Hepatocyte (in vitro differentiated cells): ENCODE measurements around the gene PLCL1. TPM values are rescaled to one million over a fixed set of nuclear protein-coding genes. Genes with fewer than 3 reads are reported as not detected.

Source experiments
- DNase-seq: peaks from one replicate; pipeline ENCODE4 v3.0.0-alpha.2; 2016; ENCODE audit warnings: low spot score
- H2AFZ ChIP-seq: fragments of 200-600 bp; sonication (generic); 2 replicates; pipeline ENCODE4 v1.6.0; 2016; ENCODE audit warnings: antibody characterized with exemption, mild to moderate bottlenecking
- H3K27ac ChIP-seq: fragments of 200-600 bp; sonication (generic); 2 replicates; pipeline ENCODE4 v1.5.1; 2016; ENCODE audit warnings: mild to moderate bottlenecking
- H3K27me3 ChIP-seq: fragments of 200-600 bp; sonication (generic); 2 replicates; pipeline ENCODE4 v1.6.1; 2016
- H3K36me3 ChIP-seq: fragments of 200-600 bp; sonication (generic); replicated peaks from 2 replicates; pipeline ENCODE4 v1.5.1; 2016; ENCODE audit warnings: low read depth; ENCODE audit not compliant: insufficient read depth
- H3K4me1 ChIP-seq: fragments of 200-600 bp; sonication (generic); 2 replicates; pipeline ENCODE4 v1.5.1; 2016; ENCODE audit warnings: mild to moderate bottlenecking, moderate library complexity; ENCODE audit not compliant: insufficient read depth
- H3K4me2 ChIP-seq: fragments of 200-600 bp; sonication (generic); 2 replicates; pipeline ENCODE4 v1.6.0; 2016
- H3K4me3 ChIP-seq: fragments of 200-600 bp; sonication (generic); 2 replicates; pipeline ENCODE4 v1.5.1; 2016; ENCODE audit warnings: mild to moderate bottlenecking
- H3K79me2 ChIP-seq: fragments of 200-600 bp; sonication (generic); 2 replicates; pipeline ENCODE4 v1.6.0; 2017; ENCODE audit warnings: mild to moderate bottlenecking
- H3K9me2 ChIP-seq: fragments of 200-600 bp; sonication (generic); replicated peaks from 2 replicates; pipeline ENCODE4 v1.6.0; 2017; ENCODE audit warnings: mild to moderate bottlenecking; ENCODE audit not compliant: insufficient read depth
- H3K9me3 ChIP-seq: fragments of 200-600 bp; sonication (generic); 2 replicates; pipeline ENCODE4 v1.5.1; 2016; ENCODE audit warnings: low read depth, mild to moderate bottlenecking
- H4K20me1 ChIP-seq: fragments of 200-600 bp; sonication (generic); 2 replicates; pipeline ENCODE4 v1.6.0; 2016; ENCODE audit warnings: mild to moderate bottlenecking; ENCODE audit not compliant: insufficient read depth, poor library complexity, severe bottlenecking
- EZH2 ChIP-seq: fragments of 200-600 bp; sonication (generic); IDR thresholded peaks from 2 replicates; pipeline ENCODE4 v1.6.1; 2016; ENCODE audit warnings: antibody characterized with exemption, mild to moderate bottlenecking, borderline replicate concordance
- EZH2phosphoT487 ChIP-seq: fragments of 200-600 bp; sonication (generic); IDR thresholded peaks from one replicate; pipeline ENCODE4 v1.6.1; 2018; ENCODE audit warnings: antibody characterized with exemption, mild to moderate bottlenecking, low read depth, moderate library complexity; ENCODE audit not compliant: unreplicated experiment, severe bottlenecking
- WGBS: methylation state at CpG from one replicate; pipeline ENCODE4 v1.1.6; 2016; ENCODE audit warnings: low lambda C conversion rate; ENCODE audit errors: missing lambda C conversion rate; 5-methylcytosine and 5-hydroxymethylcytosine counted together
- polyA plus RNA-seq: library from polyadenylated mRNA; unstranded; fragments of >200 nt; fragmentation: Nextera tagmentation; extraction: Ambion mirVana; gene quantifications from 2 replicates; pipeline ENCODE4 v1.2.1, GENCODE V29; 2016
- total RNA-seq: library from RNA; depleted of rRNA; stranded (reverse); fragments of >200 nt; gene quantifications from 2 replicates; pipeline ENCODE4 v1.2.3, GENCODE V29; 2014
- TF ChIP-seq, protein P1 (sequence below): fragments of 200-600 bp; sonication (generic); IDR thresholded peaks from 2 replicates; pipeline ENCODE4 v1.5.1; 2016; ENCODE audit warnings: antibody characterized with exemption, mild to moderate bottlenecking; ENCODE audit not compliant: poor library complexity

The PLCL1 gene
- total and polyA plus RNA-seq, 2 experiments from 2014 or later = 0.37 to 2.4 TPM

DNA sequence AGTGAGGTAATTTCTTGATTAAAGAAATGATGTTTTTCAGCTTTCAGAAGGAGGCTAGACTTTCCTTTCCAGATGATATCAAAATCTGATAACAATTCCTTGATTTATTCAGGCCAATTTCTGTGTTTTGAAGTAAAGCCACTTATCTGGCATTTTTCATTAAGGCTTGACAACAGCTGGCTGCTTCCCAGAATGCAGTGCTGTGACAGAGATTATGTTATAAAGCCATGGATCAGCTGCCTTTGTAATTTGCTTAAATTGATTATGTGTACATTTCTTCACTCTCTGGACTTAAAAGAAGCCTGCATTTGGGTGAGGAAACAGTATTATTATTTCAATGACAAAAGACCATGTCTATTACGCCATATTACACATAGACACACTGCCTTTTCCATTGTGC lies 136.0 kb downstream of the PLCL1 start:
- Histone ChIP-seq H3K27me3 (no peaks in the 10 kb centered on the region), H2AFZ (no peak overlapping the region), H3K36me3 (no peaks in the 10 kb centered on the region), H3K4me2 (no peak overlapping the region), H3K4me1 (peaks cover 5% of the 10 kb centered on the region), H3K4me3 (no peak overlapping the region), H3K9me3 (no peaks in the 10 kb centered on the region), H3K9me2 (no peaks in the 10 kb centered on the region), H3K27ac (no peak overlapping the region), H4K20me1 (no peaks in the 10 kb centered on the region), H3K79me2 (no peaks in the 10 kb centered on the region)
- WGBS = 85% methylated on average over 1 of the region's 1 CpG
- no peak for TF ChIP-seq EZH2
- TF ChIP-seq, protein P1, sequence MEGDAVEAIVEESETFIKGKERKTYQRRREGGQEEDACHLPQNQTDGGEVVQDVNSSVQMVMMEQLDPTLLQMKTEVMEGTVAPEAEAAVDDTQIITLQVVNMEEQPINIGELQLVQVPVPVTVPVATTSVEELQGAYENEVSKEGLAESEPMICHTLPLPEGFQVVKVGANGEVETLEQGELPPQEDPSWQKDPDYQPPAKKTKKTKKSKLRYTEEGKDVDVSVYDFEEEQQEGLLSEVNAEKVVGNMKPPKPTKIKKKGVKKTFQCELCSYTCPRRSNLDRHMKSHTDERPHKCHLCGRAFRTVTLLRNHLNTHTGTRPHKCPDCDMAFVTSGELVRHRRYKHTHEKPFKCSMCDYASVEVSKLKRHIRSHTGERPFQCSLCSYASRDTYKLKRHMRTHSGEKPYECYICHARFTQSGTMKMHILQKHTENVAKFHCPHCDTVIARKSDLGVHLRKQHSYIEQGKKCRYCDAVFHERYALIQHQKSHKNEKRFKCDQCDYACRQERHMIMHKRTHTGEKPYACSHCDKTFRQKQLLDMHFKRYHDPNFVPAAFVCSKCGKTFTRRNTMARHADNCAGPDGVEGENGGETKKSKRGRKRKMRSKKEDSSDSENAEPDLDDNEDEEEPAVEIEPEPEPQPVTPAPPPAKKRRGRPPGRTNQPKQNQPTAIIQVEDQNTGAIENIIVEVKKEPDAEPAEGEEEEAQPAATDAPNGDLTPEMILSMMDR = no peak
- TF ChIP-seq EZH2phosphoT487 = no peak
- no peak for DNase-seq

DNA sequence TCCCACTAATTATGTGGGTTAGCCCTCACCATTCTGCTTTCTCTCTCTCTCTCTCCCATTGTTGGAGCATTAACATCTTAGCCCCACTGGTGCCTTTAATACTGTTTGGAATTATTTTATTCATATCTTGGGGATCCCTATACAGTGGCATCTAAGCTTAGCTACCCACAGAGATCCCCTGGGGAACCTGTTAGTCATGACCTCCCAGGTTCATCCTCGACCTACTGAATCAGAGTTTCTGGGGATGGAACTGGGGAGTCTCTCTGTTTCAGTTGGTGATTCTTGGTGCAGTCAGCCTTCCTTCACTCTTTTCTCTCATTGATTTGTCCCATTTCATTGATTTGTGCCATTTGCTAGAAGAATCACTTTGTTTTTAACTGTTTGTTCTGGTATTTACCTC lies 137.3 kb downstream of the PLCL1 start:
- Histone ChIP-seq H3K9me3 (no peaks in the 10 kb centered on the region), H3K27me3 (no peaks in the 10 kb centered on the region), H3K27ac (no peak overlapping the region), H3K36me3 (no peaks in the 10 kb centered on the region), H3K4me1 (peaks cover 5% of the 10 kb centered on the region), H2AFZ (no peak overlapping the region), H3K79me2 (no peaks in the 10 kb centered on the region), H4K20me1 (no peaks in the 10 kb centered on the region), H3K4me2 (no peak overlapping the region), H3K9me2 (no peaks in the 10 kb centered on the region), H3K4me3 (no peak overlapping the region)
- no peak for DNase-seq
- WGBS = 70% methylated on average over 1 of the region's 1 CpG
- TF ChIP-seq EZH2phosphoT487 (no peak), EZH2 (no peak)
- TF ChIP-seq, protein P1 = no peak

DNA sequence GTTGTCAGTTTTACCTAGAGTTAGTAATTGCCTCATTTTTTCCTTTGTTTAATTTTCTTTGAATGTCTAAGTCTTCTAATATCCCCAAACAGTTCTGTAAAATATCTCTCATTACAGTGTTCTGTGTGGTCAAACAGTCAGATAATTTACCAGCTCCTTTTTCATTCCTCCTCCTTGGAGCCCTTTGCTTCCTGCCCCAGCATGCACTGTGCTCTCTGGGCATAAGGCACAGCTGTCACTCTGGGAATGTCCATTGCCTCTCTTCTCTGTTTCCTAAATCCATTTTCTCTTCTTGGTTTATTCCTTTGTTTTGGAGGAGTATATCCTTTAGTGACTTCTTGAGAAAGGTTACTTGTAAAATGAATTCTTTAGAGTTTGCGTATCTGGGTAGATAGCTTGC lies 139.3 kb downstream of the PLCL1 start:
- no peaks in the 10 kb centered on the region for H3K79me2 ChIP-seq
- H3K27me3 ChIP-seq = no peaks in the 10 kb centered on the region
- no peak overlapping the region for H3K4me2 ChIP-seq
- no peaks in the 10 kb centered on the region for H3K36me3 ChIP-seq
- peak overlapping the region; percentile 22 for H3K27ac ChIP-seq
- H2AFZ ChIP-seq = no peak overlapping the region
- no peak for DNase-seq
- H3K9me3 ChIP-seq = no peaks in the 10 kb centered on the region
- WGBS = 100% methylated on average over 1 of the region's 1 CpG
- H3K4me3 ChIP-seq = no peak overlapping the region
- no peaks in the 10 kb centered on the region for H4K20me1 ChIP-seq
- H3K4me1 ChIP-seq = peaks cover 5% of the 10 kb centered on the region
- no peaks in the 10 kb centered on the region for H3K9me2 ChIP-seq
- TF ChIP-seq, protein P1 = no peak
- TF ChIP-seq EZH2 (no peak), EZH2phosphoT487 (no peak)
